ENCODE measurements around the gene PPT2. TPM values are rescaled to one million over a fixed set of nuclear protein-coding genes. Genes with fewer than 3 reads are reported as not detected.

PPT2 gene
- polyA plus RNA-seq, 1 donor = 31.0 TPM

Other genes starting within 250 kb of the PPT2 start
- 9.3 TPM for gene C2, start 226.4 kb upstream of the PPT2 start, polyA plus RNA-seq
- 37.1 TPM for gene CFB, start 208.0 kb upstream of the PPT2 start, polyA plus RNA-seq
- gene NELFE, start 195.2 kb upstream of the PPT2 start, polyA plus RNA-seq = 77.7 TPM
- 52.6 TPM for gene SKIC2, start 195.0 kb upstream of the PPT2 start, polyA plus RNA-seq
- gene DXO, start 182.0 kb upstream of the PPT2 start, polyA plus RNA-seq = 20.0 TPM
- gene C4A, start 172.1 kb upstream of the PPT2 start, polyA plus RNA-seq = 92.9 TPM
- 91.2 TPM for gene C4B, start 139.3 kb upstream of the PPT2 start, polyA plus RNA-seq
- gene CYP21A2, start 115.7 kb upstream of the PPT2 start, polyA plus RNA-seq = 1.5 TPM
- 17.5 TPM for gene TNXB, start 44.8 kb upstream of the PPT2 start, polyA plus RNA-seq
- 84.4 TPM for gene ATF6B, start 25.9 kb upstream of the PPT2 start, polyA plus RNA-seq
- 5.1 TPM for gene FKBPL, start 23.9 kb upstream of the PPT2 start, polyA plus RNA-seq
- 5.3 TPM for gene PRRT1, start 2.2 kb upstream of the PPT2 start, polyA plus RNA-seq
- gene EGFL8, start 10.5 kb downstream of the PPT2 start, polyA plus RNA-seq = 29.1 TPM
- gene AGPAT1, start 21.9 kb downstream of the PPT2 start, polyA plus RNA-seq = 109 TPM
- gene RNF5, start 24.3 kb downstream of the PPT2 start, polyA plus RNA-seq = 85.7 TPM
- 14.9 TPM for gene AGER, start 30.1 kb downstream of the PPT2 start, polyA plus RNA-seq
- 125 TPM for gene PBX2, start 36.1 kb downstream of the PPT2 start, polyA plus RNA-seq
- 14.3 TPM for gene GPSM3, start 38.5 kb downstream of the PPT2 start, polyA plus RNA-seq
- 8.1 TPM for gene NOTCH4, start 69.9 kb downstream of the PPT2 start, polyA plus RNA-seq
- not detected for gene TSBP1, start 217.8 kb downstream of the PPT2 start, polyA plus RNA-seq